ENCODE measurements around the gene NLRC3.
"Not testable (repeated sequence)": the region's sequence is repeated elsewhere in the genome, so short reads cannot be mapped to it uniquely, and the experiment has no call there.

The NLRC3 gene

DNA sequence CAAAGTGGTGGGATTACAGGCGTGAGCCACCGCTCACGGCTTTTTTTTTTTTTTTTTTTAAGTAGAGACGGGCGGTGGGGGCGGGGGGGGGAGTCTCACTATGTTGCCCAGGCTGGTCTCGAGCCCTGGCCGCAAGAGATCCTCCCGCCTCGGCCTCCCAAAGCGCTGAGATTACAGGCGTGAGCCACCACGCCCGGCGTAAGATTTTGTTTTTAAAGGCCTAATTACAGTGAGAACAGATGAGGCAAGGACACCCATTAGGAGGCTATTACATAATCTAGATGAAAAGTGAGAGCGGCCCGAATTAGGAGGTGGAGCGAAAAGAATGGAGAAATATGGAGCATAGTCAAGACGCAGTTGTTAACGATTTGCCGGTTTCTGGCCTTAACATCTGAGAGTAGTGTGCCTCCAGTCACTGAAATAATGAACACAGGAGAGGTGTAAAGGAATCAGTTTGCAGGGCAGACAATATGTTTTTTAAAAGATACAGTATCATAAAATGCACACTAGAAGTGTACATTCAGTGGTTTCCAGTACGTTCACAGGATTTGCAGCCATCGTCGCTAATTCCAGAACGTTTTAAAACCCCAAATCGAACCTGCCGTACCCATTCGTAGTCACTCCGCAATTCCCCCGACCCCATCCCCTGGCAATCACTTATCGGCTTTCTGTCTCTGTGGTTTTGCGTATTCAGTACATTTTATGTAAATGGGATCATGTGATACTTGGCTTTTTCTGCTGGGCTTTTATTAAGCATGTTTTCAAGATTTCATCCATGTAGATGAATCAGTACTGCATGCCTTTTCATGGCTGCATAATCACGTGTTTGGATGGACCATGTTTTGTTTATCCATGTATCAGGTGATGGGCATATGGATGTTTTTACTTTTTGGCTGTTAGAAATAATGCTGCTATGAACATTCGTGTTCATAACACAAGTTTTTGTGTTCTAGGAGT is 35.6 kb upstream of the NLRC3 start:
- TF ChIP-seq, protein P1, sequence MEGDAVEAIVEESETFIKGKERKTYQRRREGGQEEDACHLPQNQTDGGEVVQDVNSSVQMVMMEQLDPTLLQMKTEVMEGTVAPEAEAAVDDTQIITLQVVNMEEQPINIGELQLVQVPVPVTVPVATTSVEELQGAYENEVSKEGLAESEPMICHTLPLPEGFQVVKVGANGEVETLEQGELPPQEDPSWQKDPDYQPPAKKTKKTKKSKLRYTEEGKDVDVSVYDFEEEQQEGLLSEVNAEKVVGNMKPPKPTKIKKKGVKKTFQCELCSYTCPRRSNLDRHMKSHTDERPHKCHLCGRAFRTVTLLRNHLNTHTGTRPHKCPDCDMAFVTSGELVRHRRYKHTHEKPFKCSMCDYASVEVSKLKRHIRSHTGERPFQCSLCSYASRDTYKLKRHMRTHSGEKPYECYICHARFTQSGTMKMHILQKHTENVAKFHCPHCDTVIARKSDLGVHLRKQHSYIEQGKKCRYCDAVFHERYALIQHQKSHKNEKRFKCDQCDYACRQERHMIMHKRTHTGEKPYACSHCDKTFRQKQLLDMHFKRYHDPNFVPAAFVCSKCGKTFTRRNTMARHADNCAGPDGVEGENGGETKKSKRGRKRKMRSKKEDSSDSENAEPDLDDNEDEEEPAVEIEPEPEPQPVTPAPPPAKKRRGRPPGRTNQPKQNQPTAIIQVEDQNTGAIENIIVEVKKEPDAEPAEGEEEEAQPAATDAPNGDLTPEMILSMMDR (IDR thresholded peaks at IDR 0.05; ENCODE audit: control extremely low read depth, extremely low read depth, low read depth, missing control alignments) = no peak
- ChIA-PET POLR2A (interaction anchor here (0.6 to 0.7 kb wide), 2 partner anchors 79 to 1648 kb away, joined by 6 read pairs; partner anchors contain the start of gene RPS2), CTCF (no interaction called here)
- no peak for DNase-seq (ENCODE audit: extremely low spot score)

DNA sequence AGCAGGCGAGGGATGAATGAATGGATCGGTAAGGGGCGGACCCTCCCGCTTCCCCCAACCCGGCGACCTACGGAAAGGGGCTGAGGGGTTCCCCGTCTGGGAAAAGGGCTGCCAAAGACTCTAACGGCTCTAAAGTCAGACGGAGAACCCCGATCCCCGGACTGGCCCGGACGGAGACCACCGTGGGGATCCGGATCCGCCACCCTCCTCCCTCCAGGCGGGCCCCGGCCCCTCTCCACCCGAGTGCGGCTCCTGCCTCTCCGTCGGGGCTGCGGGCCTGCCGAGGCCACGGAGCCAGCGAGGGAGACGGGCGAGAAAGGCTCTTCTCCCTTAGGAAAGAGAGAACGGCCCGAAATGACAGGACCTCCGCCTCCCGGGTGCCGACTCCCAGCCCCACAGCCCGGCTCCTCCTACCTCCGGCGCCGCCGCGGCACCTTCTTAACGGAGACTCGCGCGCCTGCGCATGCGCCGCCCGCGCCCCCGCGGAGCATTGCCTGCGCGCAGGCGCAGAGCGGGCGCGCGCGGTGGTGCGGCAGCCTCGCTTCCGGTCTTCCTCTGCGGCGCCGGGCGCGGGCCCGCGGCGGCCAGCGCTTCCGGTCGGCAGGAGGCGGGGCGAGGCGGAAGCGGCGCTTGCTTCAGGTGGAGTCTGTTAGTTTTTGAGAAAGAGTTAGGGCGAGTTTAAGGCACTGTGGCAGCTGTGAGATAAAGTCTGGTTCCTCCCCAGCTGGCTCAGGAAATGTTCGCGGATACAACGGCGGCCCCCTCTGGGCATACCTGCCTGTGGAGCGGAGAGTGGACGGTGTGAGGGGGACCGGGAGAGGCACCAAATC is 34.2 kb upstream of the NLRC3 start, which contains the start of gene SLX4:
TSS of gene SLX4 (minus strand) at position 461 of the 830 bp plus-strand sequence. CDS start 2,642 bp downstream, outside the sequence.
- ChIA-PET POLR2A (interaction anchor here (0.6 to 0.7 kb wide), 2 partner anchors 56 to 1647 kb away, joined by 4 to 6 read pairs; partner anchors contain the start of gene RPS2), CTCF (no interaction called here)
- peak; percentile 100 for DNase-seq (ENCODE audit: extremely low spot score)
- TF ChIP-seq, protein P1 (IDR thresholded peaks at IDR 0.05; ENCODE audit: control extremely low read depth, extremely low read depth, low read depth, missing control alignments) = no peak

DNA sequence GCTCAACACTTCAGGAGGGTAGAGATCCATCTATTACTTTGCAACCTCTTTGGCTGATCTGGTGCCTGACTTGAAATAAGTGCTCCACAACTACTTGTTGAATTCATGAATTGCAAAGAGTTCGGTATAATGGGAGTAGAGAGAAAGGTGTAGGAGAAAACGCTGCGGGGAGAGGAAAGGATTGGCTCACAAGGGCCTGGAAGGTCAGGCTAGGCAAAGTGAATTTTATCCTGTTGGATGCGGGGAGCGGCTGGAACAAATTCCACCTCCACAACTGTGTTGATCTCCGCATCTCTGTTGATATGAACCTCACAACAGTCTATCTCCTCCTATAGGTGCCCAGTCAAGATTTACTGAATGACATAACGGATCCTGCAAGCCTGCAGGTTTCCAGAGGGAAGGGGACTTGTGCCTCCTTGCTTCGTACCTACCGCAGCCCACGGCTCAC is 33.5 kb upstream of the NLRC3 start:
- POLR2A ChIA-PET = no interaction called here
- TF ChIP-seq, protein P1 (IDR thresholded peaks at IDR 0.05; ENCODE audit: control extremely low read depth, extremely low read depth, low read depth, missing control alignments) = no peak
- CTCF ChIA-PET = interaction anchor here (1.0 kb wide), 1 partner anchor 27 kb away, joined by 3 read pairs; no protein-coding TSS in a partner anchor
- DNase-seq (ENCODE audit: extremely low spot score) = no peak

DNA sequence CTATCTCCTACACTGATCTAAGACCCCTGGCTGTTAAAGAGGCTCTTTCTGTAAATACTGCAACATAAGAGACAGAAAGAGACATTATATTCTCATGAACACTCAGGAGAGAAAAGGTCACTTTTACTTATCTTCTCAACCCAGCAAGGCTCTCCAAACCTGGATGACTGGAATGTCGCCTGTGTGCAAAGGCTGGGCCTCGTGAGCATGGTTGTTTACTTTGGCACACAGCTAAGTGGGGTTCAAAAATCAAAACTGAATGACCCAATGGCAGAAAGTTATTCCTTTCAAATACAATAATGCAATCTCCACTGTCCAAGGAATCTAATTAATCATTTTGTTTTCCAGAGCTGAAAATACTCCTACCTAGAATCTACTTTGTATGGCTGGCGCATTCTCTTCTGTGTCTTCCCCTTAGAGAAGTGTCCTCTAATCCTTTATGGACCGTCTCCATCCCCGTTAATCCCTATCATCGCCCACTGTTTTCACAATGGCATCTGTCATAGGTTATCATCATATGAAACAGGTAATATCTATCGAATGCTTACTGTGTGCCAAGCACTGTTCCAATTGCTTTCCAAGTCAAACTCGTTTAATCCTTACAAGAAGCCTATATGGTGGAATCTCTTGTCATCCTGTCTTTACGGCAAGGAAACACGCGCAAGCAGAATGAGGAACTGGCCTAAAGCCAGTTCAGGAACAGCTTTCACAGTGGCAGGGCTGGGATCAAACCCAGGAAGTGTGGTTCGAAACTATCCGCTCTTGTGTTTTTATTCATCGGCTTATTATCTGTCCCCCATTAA is 32.9 kb upstream of the NLRC3 start:
- ChIA-PET CTCF (interaction anchor here (1.0 kb wide), 1 partner anchor 28 kb away, joined by 3 read pairs; no protein-coding TSS in a partner anchor), POLR2A (no interaction called here)
- TF ChIP-seq, protein P1 (IDR thresholded peaks at IDR 0.05; ENCODE audit: control extremely low read depth, extremely low read depth, low read depth, missing control alignments) = no peak
- no peak for DNase-seq (ENCODE audit: extremely low spot score)

DNA sequence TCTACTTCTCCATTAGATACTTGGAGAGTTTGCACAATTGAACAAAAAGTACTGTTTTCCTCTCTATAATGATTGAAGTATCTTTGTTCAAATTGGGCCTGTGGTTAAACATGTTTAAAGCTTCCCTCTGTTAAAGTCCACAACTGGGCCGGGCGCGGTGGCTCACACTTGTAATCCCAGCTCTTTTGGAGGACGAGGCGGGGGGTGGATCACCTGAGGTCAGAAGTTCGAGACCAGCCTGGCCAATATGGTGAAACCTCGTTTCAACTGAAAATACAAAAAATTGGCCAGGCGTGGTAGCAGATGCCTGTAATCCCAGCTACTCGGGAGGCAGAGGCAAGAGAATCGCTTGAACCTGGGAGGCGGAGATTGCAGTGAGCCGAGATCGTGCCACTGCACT is 31.8 kb upstream of the NLRC3 start:
- POLR2A ChIA-PET; DNase-seq (ENCODE audit: extremely low spot score); CTCF ChIA-PET: not testable (repeated sequence)

DNA sequence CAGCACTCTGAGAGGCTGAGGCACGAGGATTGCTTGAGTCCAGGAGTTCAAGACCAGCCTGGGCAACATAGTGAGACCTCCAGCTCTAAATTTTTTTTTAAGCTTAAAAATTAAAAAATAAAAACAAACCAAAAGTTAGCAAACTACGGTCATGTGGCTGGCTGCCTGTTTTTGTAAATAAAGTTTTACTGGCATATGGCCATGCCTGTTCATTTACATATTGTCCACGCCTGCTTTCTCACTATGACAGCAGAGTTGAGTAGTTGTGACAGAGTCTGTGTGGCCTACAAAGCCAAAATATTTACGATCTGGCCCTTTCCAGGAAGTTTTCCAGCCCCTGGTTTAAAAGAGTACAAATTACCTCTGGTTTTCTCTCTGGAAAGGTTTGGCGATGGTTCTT is 30.9 kb upstream of the NLRC3 start:
- TF ChIP-seq, protein P1 (IDR thresholded peaks at IDR 0.05; ENCODE audit: control extremely low read depth, extremely low read depth, low read depth, missing control alignments) = no peak
- DNase-seq (ENCODE audit: extremely low spot score) = no peak
- ChIA-PET POLR2A (no interaction called here), CTCF (no interaction called here)
